Measurements from ENCODE around the gene SORBS1.

SORBS1 gene

DNA sequence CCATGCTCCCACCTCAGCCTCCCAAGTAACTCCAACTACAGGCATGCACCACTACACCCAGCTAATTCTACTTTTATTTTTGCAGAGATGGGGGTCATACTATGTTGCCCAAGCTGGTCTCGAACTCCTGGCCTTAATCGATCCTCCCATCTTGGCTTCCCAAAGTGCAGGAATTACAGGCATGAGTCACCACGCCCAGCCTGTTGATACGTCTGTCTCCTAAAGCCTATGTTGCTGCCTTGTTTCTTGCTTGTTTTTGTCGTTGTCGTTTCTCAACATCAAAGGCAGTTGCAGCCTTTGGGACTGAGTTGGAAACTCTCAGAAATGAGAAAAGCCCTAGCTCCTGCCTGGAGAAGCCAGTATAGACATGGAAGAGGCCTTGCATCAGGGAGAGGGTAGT is 49.9 kb downstream of the SORBS1 start:
- no peak for DNase-seq

DNA sequence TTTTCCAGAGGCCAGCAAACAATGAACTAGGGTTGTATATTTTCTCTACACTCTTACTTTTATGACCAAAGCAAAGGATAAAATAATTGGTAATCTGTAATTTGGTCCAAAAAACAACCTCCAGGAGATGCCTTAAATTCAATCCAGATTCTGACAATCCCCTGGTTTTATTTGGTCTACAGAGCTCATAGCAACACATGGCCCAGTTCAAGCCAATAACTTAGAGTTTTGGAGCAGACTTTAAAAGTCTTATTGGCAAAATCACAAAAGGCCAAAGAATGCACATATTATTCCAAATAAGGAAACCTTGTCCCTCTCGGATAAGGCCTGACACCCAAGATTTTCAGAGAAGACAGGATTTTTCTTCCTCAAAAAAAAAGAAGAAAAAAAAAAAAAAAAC is 51.9 kb downstream of the SORBS1 start:
- no peak for DNase-seq

DNA sequence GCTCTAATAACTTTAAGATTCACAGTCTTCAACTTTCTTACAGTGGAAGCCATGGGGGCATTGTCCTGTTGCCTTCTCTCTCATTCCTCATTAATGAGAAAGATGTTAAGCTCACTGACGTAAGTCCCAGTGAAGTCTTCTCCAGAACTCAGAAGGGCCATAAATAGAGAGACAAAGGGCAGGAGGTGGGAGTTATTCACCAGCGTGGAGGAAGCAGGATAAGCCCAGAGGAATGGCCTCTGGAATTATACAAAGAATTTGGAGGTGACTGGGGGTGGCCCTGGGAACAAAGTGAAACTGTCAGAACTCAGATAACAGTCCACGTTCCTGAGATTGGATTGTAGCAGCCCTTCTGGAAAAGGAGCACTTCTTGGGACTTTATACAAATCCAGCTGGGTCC is 52.4 kb downstream of the SORBS1 start:
- no peak for DNase-seq

DNA sequence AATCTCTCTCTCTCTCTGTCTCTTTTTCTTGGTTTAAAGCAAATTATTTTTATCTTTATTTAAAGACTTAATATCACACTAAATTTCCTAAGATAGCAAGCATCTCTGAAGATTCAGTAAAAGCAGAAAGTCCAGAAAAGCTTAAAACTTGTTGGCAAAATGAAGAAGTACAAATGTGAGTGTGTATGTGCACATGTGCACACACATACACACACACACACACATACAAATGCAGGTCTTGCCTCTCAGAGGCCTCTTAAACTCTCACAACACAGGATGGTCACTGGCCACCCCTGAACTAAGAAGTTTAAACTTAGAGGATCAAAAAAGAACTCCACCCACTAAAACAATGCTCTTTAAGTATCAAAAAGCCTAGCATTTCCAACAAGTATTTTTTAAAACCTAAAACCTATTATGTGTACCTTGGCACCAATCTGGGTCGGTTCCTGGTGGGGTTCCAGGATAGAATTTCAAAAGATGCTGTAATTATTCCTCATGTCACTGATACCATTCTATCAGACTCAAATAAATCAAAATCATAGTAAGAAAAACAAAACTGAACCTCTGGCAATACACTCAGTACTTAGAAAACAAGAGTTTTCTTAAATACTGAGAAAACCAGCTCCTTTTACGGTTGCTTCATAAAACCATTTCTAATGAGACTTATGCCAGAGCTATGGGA is 55.0 kb downstream of the SORBS1 start:
- DNase-seq = no peak

DNA sequence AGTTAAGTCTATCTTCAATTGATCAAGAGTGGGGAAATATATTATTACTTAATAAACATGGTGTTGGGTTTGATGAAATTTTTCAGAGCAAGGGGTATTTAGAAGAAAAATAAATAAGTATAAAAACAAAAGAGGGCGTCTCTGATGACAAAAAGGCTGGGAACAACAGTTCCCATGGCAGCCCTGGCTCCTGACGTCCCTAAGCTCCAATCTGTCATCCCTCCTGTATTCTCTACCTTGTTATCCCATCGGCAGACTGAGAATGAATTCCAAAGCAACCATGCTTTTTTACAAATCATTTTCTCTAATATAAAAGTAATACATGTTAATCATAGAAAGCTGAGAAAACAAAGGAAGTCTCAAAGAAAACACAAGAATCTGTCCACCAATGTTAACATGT is 55.5 kb downstream of the SORBS1 start:
- DNase-seq = no peak

DNA sequence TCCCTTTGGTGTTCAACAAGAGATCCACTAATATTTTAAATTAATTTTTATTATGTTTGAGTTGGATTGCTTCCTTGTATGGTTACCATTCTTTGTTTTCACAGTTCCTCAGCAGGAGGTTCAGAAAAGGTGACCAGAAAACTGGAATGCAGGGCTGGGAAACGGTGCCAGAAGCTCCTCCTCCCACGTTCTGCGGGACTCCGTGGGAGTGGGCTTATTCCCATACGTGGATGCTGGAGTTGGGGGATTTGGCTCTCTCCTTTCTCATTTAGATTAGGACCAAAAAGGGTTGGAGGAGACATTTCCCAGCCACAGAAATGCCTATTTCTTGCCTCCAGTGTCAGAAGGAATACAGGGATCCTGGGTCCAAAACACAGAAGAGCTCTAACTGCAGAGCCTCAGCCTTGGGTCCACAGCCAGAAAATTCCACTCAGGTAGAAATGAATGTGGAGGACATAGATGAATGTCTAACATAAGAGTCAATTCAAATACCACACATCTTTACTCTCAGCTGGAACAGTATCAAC is 56.0 kb downstream of the SORBS1 start:
- no peak for DNase-seq

DNA sequence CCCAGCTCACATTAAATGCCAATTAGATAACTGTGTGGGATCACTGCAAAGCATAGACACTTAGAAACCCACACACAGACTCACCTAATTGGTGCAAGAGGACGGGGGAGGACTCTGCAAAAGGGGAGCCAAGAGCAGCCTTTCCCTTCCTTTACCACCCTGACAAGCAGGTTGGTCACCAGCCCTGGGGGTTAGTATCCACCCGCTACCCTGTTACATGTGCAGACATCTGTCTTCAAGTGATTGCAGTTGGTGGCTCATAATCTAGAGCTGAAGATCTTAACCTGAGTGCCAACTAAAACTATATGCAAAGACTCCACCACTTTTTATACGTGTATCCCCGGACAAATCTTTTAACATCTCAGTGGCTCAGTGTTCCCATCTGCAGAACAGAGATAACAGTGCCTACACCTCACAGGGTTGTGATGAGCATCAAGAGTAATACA is 56.9 kb downstream of the SORBS1 start:
- DNase-seq = no peak

DNA sequence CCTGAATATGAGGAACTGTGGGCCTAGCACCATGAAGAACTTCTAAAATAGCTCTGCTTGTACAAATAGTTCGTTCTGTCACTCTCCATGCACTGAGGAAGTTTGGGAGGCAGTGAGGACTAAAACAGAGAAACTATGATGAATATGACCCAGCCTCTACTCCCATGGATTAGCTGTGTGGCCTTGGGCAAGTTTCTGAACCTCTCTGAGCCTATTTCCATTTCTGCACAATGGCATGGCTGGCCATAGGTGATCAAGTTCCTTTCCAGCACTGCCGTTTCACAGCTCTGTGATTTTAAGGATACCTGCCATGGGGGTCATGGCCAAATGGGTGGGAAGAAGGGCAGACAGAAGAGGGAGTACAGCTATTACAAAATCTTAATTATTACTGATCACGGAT is 57.6 kb downstream of the SORBS1 start:
- no peak for DNase-seq

DNA sequence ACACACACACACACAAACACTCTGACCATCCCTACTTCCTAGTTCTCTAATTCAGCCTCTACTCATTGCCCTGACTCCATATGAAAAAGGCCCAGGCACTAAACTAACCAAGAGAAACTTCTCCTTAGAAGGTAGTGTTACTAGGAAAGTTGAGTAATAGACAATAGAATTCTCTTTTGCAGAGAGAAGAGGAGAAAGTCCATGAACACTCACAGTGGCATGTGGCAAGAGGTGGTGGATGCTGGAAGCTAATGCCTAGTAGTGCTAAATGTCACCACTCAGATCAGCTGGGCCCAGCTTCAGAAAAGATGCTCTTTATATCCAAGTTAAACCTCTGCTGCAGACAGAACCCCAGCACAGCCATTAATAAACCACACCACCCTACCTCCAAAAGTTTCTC is 58.2 kb downstream of the SORBS1 start:
- no peak for DNase-seq

DNA sequence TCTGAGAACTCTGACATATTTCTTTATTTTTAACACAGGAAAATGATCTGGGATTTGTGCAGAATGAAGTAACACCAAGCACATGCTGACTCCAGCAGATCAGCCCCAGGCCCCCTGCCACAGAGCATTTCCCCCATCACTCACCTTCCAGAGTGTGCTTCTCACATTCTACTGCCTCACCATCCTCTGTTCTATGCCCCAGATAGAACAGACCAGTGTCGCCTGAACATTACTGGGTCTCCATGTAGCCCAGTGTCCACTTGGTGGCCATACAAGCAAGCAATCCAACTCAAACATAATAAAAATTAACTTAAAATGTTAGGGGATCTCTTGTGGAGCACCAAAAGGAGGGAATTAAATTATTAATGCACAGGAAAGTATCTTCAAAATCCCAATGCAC is 58.8 kb downstream of the SORBS1 start:
- no peak for DNase-seq

DNA sequence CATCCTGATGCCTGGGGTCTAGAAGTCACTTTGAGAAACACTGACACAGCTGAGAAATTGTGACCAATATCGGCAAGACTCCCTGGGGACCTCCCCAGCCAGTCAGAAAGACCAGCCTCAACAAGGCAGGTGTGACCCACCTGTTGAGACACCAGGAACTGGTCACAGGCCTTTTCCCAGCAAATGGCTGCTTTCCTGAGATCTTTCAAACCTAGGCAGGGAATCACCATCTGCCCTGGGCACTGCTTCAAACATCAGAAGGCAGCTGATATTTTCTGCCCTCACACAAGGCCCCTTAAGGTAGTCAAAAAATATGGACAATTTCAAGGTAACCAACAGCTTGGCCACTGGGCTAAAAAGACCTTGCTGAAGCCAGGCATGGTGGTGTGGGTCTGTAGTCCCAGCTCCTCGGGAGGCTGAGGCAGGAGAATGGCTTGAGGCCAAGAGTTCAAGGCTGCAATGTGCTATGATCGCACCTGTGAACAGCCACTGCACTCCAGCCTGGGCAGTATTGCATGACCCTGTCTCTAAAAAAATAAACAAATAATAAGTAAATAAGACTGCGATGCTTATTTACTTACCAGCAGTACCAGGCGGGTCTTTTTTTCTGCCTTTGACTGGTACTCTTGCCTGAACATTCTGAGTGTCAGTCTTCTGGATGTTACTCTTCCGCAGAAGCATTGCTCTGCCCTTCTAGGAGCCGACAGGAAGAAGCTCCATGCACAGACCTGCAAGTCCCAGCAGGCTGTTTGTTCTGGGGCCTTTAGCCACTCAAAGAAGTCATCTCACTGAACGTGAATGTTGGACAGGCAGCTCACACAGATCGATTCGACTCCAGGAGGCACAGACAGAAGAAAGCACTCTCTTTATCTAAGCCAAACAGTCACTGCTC is 59.7 kb downstream of the SORBS1 start:
- DNase-seq = no peak

DNA sequence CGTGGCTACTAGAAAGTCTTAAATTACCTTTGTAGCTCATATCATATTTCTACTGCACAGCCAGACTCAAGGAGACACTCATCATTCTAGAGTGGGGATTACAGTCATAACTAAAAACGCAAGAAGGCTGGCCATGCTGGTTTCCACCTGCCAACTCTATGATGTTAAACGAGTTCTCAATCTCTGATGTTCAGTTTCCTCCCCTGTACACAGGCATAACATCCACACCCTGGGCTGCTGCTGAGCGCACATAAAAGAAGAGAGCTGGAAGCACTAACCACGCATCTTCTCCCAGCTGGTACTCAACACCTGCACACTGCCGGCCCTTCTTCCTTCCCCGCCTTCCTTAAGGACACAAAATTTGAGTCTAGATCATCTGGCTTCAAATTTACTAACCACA is 60.5 kb downstream of the SORBS1 start:
- no peak for DNase-seq

DNA sequence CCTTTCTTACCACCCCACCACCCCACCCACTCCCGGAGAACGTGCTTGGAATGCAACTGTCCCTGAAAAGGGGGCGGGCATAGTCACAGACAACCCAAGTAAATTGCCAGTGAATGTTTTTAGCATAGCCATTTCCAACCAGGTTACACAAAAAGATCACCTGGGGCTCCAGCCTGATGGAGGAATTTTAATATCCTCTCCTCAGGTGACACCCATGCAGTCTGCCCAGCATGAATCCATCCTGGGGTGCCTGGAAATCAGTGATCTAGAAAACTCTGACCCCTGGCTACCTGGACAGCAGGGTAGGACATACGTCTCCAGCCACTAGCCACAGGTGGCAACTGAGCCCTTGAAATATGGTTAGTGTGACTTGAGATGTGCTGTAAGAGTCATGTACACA is 61.1 kb downstream of the SORBS1 start:
- DNase-seq = no peak

DNA sequence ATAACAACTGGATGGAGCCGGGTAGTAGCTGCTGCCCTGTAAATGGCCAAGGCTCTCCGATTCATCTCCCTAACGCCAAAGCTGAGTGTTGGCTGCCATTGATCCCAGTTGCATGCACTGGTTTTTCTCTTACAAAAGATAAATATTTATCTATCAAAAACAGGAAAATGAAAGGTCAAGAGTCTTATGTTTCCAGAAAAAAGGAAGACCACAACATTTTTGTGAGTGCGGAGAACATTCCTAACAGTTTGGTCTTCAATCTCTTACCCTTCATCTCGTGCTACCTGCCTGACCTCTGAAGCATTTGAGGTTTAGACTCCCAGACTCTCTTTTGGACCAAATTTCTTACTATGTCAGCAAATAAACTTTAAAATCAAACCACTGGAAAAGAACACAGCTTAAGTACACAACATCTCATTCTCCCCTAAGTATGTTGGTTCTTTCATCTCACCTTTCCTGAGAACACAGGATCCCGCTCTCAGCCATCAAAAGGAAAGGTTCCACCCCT is 61.6 kb downstream of the SORBS1 start:
- DNase-seq = no peak

DNA sequence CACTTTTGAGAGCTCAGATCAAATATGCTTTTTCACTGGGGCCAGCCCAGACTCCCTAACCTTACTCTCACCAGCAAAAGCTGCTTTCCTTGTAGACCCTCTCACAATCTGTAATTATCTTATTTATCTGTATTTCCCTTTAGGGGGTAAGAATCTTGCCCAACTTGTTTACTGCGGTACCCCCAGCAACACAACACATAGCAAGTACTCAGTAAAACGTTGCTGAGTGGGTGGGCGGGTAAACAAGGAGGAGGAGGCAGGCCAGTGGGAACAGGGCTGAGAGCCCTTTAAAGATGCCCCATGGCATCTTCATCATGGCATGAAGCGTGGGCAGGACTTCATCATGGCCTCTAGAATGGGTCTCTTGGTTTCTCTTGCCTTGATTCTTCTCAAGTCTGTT is 64.2 kb downstream of the SORBS1 start:
- no peak for DNase-seq

DNA sequence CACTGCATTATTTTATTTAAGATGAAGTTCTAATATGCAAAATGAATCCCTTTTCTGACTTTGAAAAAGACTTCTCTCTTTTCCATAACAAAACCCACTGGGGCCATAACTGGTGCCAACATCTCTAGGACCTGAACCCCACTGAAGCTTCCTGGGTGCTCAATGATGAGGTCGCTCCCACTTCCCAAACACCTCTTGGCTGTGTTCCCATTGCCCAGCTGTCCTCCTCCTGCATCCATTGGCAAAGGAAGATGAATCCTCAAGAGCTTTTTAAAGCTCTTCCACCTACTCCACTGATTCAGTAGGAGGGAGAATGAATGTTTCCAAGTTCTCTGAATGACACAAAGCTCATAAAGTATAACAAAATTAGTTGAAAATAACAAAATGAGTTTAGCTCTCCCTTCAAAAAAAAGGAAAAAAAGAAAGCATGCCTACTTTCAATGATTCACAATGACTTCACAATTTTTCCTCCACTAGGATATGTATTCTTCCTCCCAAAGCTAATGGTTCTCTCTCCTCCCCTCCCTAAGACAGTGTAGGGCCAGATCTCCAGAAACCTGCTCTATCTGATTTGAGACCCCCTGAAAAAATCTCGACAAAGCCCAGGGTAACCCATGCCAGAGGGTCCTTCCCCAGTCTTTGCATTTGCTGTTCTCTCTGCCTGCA is 64.8 kb downstream of the SORBS1 start:
- no peak for DNase-seq

DNA sequence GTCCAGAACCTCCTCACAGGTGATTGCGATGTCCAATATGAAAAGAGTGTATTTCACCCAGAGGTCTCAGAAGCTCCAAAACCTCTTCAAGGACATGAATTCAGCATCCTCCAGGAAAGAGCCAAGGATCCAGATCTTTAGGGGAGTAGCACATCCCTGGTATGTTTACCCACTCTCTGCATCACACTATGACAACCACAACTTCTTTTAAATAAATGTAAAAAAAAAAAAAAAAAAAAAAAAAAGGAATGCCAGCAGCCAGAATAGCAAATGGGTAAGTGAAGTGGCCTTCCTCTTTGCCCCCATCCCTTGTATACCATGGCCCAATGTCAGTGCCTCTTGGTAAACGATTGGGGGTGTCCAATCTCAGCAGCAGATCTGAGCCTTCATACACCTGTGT is 67.3 kb downstream of the SORBS1 start:
- no peak for DNase-seq

DNA sequence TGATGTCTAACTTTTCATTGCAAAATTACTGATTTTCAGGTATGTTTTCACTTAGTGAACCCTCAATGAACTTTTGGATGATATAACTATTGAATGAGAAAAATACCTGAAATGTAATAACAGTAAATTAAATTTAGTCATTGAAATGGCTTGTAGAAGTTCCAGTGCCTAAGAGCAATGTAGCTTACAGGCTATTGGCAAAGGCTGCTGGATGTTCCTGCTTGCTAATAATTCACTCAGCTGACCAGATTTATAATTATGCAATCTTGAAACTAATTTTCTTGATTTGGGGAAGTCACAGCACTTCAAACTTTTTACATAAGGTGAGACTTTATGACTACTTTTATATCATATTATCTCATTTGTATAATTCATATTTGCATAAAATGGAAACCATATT is 73.2 kb downstream of the SORBS1 start:
- no peak for DNase-seq

DNA sequence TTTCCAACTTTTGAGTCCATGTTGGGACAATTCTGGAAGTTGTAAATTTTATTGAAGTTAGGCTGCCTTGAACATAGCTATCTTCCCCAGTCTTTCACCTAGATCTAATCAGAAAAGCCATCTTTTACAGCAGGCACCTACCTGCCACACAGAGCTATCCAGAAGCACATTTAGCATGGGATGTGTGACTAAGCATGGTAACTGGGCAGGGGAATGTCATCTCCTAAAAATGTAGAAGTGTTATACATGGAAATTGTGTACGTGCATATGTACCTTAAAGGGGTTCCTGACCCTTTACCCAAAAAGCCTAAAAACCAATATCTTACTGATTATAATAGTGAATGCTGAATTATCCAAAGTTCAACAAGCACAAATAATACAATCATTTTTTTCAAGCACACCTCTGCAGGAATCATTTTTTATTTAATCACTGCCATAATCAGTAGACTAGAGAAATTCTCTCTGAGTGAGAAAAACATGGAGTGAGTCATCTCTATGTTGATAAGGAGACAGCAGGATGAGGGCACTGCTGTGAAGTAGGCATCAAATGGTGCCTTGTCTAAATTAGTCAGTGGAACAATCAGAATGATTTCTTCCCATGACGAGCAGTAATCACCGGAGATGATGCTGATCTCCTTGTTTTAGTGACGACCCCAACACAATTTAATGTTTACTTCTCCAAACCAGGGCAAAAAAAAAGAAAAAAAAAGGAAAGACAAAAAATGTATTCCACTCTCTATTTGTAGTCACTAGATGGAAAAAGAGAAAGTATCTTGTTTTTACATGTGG is 75.9 kb downstream of the SORBS1 start:
- no peak for DNase-seq

DNA sequence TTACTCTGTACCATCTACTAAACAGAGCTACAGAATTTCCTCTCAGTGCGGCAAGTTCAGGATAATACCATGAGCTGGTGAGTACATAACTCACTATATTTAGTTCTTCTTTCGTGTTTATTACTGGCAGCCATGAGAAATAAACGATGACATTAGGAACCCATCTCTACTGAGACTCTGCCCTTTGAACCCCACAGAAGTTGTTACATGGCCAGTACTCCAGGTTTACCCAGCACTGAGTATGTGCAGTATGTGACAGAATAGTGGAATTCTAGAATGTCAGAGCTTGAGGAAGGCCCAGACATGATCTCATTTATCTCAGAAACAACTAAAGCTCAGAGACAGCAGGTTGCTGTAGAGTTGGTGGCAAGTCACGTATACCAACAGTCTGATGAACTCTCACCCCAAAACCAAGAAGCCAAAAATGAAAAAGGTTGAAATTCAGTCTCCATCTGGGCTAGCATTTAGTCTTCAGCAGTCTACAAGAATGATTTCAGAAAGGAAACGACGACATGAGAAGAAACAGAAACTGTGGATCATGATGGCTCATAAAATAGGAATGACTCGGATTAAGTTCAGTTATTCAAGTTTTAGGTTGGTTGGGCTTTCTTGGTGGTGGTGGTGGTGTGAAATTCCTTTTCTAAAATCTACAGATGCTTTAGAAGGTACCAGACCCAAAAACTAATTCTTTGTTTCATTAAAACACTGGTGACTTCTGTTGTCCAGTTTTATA is 78.5 kb downstream of the SORBS1 start:
- no peak for DNase-seq

DNA sequence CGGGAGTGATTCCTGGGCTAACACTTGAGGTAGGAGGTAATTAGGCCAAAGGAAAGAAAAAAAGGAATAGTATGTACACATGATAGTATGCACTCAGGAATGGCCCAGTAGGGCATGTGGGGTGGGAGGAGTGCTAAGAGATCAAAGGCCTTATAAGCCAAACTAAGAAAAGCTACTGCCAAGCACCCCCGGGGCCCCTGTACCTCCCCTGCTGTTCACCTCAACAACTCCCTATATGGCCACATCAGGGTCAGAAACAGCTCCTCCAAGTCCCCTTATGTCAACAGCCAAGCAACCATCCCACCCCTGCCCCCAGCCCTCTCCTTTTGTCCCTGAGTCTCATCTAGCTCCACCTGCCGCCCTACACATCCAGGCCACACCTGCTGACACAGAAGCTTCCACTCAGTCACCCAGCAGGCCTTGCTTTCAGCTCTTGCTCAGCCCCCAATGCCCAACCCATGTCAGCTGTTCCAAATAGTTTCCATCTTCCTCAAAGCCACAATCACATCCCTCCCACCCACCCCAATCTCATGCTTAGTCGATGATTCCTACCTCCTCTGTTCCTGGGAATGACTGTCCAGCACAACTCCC is 80.2 kb downstream of the SORBS1 start:
- no peak for DNase-seq
